Body of pancreas (tissue), 4 donors: ENCODE data around the gene DNAI7. TPM values are rescaled to one million over a fixed set of nuclear protein-coding genes. Genes with fewer than 3 reads are reported as not detected.

ENCODE experiments used
- ATAC-seq: fragments of 150-250 bp; one replicate; pipeline ENCODE4 v1.9.1; 2016
- DNase-seq, 4 donors: peaks; one replicate each; pipeline ENCODE4 v3.0.0-alpha.2; 2019
- H3K27ac ChIP-seq, 4 donors: fragments of 200-600 bp; sonication (generic); 1 replicate in 3 of 4; 2 replicates in 1 of 4; pipeline versions ENCODE4 v1.5.1 to v1.6.1; 2016 to 2019; ENCODE audit warnings: mild to moderate bottlenecking in 1 of 4, mixed read lengths in 1 of 4, moderate library complexity in 1 of 4
- H3K27me3 ChIP-seq, 2 donors: fragments of 200-600 bp; sonication (generic); one replicate each; pipeline ENCODE4 v1.6.0; 2016; ENCODE audit warnings: mild to moderate bottlenecking in 1 of 2
- H3K36me3 ChIP-seq, 2 donors: fragments of 200-600 bp; sonication (generic); replicated peaks in 1 of 2; 2 replicates each; pipeline ENCODE4 v1.5.1; 2016; ENCODE audit warnings: low read depth in 2 of 2; ENCODE audit not compliant: insufficient read depth in 1 of 2
- H3K4me1 ChIP-seq: fragments of 200-600 bp; sonication (generic); one replicate; pipeline ENCODE4 v1.6.0; 2016
- H3K4me3 ChIP-seq, 2 donors: fragments of 200-600 bp; sonication (generic); 1 replicate in 1 of 2; 2 replicates in 1 of 2; pipeline ENCODE4 v1.5.1; 2016 to 2019
- H3K9me3 ChIP-seq, 3 donors: fragments of 200-600 bp; sonication (generic); 1 replicate in 2 of 3; 2 replicates in 1 of 3; pipeline ENCODE4 v1.5.1; 2016
- CTCF ChIP-seq, 7 experiments: fragments of 450-650 bp in 4 of 7; fragments of 200-600 bp in 3 of 7; sonication (generic) in 3 of 7; IDR thresholded peaks; one replicate each; pipeline ENCODE4 v1.5.1; 2016 to 2019; ENCODE audit warnings: antibody characterized with exemption in 7 of 7
- POLR2A ChIP-seq, 3 donors: fragments of 450-650 bp; IDR thresholded peaks; one replicate each; pipeline ENCODE4 v1.6.1; 2016; ENCODE audit warnings: antibody characterized with exemption in 3 of 3, mild to moderate bottlenecking in 2 of 3
- whole genome bisulfite sequencing, 2 donors: methylation state at CpG; one replicate each; pipeline ENCODE4 v1.1.5; 2017; 5-methylcytosine and 5-hydroxymethylcytosine counted together
- intact Hi-C: fragments of 100-400 bp; cut with DNase I; formaldehyde crosslinking; loops from one replicate; pipeline ENCODE4 v1.15.1; 2023
- total RNA-seq, 2 donors: library from RNA; depleted of rRNA; stranded (reverse); fragments of >200 nt; gene quantifications; one replicate each; pipeline ENCODE4 v1.1.0, GENCODE V29; 2016

DNAI7 gene
- total RNA-seq, 2 donors from 2014 or later, result 0.26 TPM; not detected in 1

GRCh38 chr12:25084816-25085215 is 110.1 kb downstream of the DNAI7 start:
- WGBS, 2 donors, result 91 to 92% methylated on average over 2 of the region's 2 CpGs
- peaks cover 10% of the 10 kb centered on the region for H3K4me1 ChIP-seq
- intact Hi-C loops, result no loop called here
- no peak for DNase-seq
- no peaks in the 10 kb centered on the region for H3K27me3 ChIP-seq
- H3K4me3 ChIP-seq, result no peak overlapping the region
- H3K36me3 ChIP-seq, result no peaks in the 10 kb centered on the region
- TF ChIP-seq CTCF (IDR thresholded peaks at IDR 0.05), result no peak
- no peak overlapping the region for H3K27ac ChIP-seq
- no peak for ATAC-seq
- no peaks in the 10 kb centered on the region for H3K9me3 ChIP-seq

GRCh38 chr12:25083211-25083610 is 111.7 kb downstream of the DNAI7 start:
- no peak for TF ChIP-seq CTCF (IDR thresholded peaks at IDR 0.05)
- no peak for TF ChIP-seq POLR2A (IDR thresholded peaks at IDR 0.05)
- intact Hi-C loops, result no loop called here
- H3K4me1 ChIP-seq, result no peaks in the 10 kb centered on the region
- H3K27ac ChIP-seq, result no peak overlapping the region
- ATAC-seq (no peak), DNase-seq (no peak)
- H3K9me3 ChIP-seq, result no peaks in the 10 kb centered on the region
- whole genome bisulfite sequencing, 2 donors, result 61 to 73% methylated on average over 5 of the region's 5 CpGs
- no peak overlapping the region for H3K4me3 ChIP-seq
- H3K27me3 ChIP-seq, result no peaks in the 10 kb centered on the region
- no peaks in the 10 kb centered on the region for H3K36me3 ChIP-seq

- H3K27me3 ChIP-seq, result no peaks in the 10 kb centered on the region
- H3K9me3 ChIP-seq, result no peaks in the 10 kb centered on the region
- no peak overlapping the region for H3K27ac ChIP-seq
- H3K36me3 ChIP-seq, result no peaks in the 10 kb centered on the region
- 74 to 80% methylated on average over 2 of the region's 2 CpGs for WGBS, 2 donors
- TF ChIP-seq POLR2A (IDR thresholded peaks at IDR 0.05) (no peak), CTCF (IDR thresholded peaks at IDR 0.05) (no peak)
- intact Hi-C loops, result no loop called here
- ATAC-seq (no peak), DNase-seq (no peak)
- no peak overlapping the region for H3K4me3 ChIP-seq
- no peaks in the 10 kb centered on the region for H3K4me1 ChIP-seq
Observed at GRCh38 chr12:25082628-25083027, 112.3 kb downstream of the DNAI7 start.

GRCh38 chr12:25079393-25079792 is 115.6 kb downstream of the DNAI7 start:
- ATAC-seq (no peak), DNase-seq (no peak)
- intact Hi-C loops, result no loop called here
- H3K27me3 ChIP-seq, result no peaks in the 10 kb centered on the region
- H3K27ac ChIP-seq, result no peak overlapping the region
- 89 to 92% methylated on average over 5 of the region's 5 CpGs for WGBS, 2 donors
- no peak overlapping the region for H3K4me3 ChIP-seq
- no peaks in the 10 kb centered on the region for H3K36me3 ChIP-seq
- H3K9me3 ChIP-seq, result no peaks in the 10 kb centered on the region
- TF ChIP-seq CTCF (IDR thresholded peaks at IDR 0.05), result no peak
- no peak for TF ChIP-seq POLR2A (IDR thresholded peaks at IDR 0.05)
- peaks cover 13% of the 10 kb centered on the region for H3K4me1 ChIP-seq

- no peaks in the 10 kb centered on the region for H3K36me3 ChIP-seq
- WGBS, 2 donors, result 23 to 34% methylated on average over 2 of the region's 2 CpGs
- no peak overlapping the region for H3K27ac ChIP-seq
- no peak overlapping the region for H3K4me3 ChIP-seq
- ATAC-seq, result no peak
- no peaks in the 10 kb centered on the region for H3K27me3 ChIP-seq
- no peak for DNase-seq
- intact Hi-C loops, result no loop called here
- H3K9me3 ChIP-seq, result no peaks in the 10 kb centered on the region
- peaks cover 24% of the 10 kb centered on the region for H3K4me1 ChIP-seq
- TF ChIP-seq POLR2A (IDR thresholded peaks at IDR 0.05), result no peak
- no peak for TF ChIP-seq CTCF (IDR thresholded peaks at IDR 0.05)
Observed at GRCh38 chr12:25074954-25075353, 120.0 kb downstream of the DNAI7 start.
